NT2/D1 (cell line): ENCODE data around the gene TENM3.

Experiments
- DNase-seq: peaks from one replicate; pipeline ENCODE4 v3.0.0-alpha.2; 2011; ENCODE audit warnings: low read depth, low spot score
- H3K27me3 ChIP-seq: 2 replicates; pipeline ENCODE4 v1.6.0; 2011; ENCODE audit warnings: mild to moderate bottlenecking; ENCODE audit not compliant: insufficient read length, insufficient read depth
- H3K36me3 ChIP-seq: 2 replicates; pipeline ENCODE4 v1.6.1; 2011; ENCODE audit warnings: mild to moderate bottlenecking, low read length, mixed read lengths; ENCODE audit not compliant: insufficient read depth, insufficient read length
- H3K4me1 ChIP-seq: 2 replicates; pipeline ENCODE4 v1.5.1; 2011; ENCODE audit not compliant: insufficient read depth, insufficient read length
- H3K4me3 ChIP-seq: 2 replicates; pipeline ENCODE4 v1.5.1; 2011; ENCODE audit warnings: low read depth; ENCODE audit not compliant: insufficient read length
- H3K9ac ChIP-seq: 2 replicates; pipeline ENCODE4 v1.6.0; 2011; ENCODE audit warnings: low read depth; ENCODE audit not compliant: insufficient read length
- H3K9me3 ChIP-seq: 2 replicates; pipeline ENCODE4 v1.5.1; 2011; ENCODE audit warnings: mild to moderate bottlenecking, low read length; ENCODE audit not compliant: insufficient read depth
- SUZ12 ChIP-seq: IDR thresholded peaks from 2 replicates; pipeline ENCODE4 v1.6.1; 2011; ENCODE audit not compliant: insufficient read length, insufficient read depth; ENCODE audit errors: extremely low read depth
- YY1 ChIP-seq: IDR thresholded peaks from 2 replicates; pipeline ENCODE4 v1.6.1; 2011; ENCODE audit not compliant: insufficient read length, insufficient read depth
- ZNF274 ChIP-seq: IDR thresholded peaks from 2 replicates; pipeline ENCODE4 v1.6.1; 2011; ENCODE audit warnings: mild to moderate bottlenecking, low read depth, low read length

TENM3 gene

DNA sequence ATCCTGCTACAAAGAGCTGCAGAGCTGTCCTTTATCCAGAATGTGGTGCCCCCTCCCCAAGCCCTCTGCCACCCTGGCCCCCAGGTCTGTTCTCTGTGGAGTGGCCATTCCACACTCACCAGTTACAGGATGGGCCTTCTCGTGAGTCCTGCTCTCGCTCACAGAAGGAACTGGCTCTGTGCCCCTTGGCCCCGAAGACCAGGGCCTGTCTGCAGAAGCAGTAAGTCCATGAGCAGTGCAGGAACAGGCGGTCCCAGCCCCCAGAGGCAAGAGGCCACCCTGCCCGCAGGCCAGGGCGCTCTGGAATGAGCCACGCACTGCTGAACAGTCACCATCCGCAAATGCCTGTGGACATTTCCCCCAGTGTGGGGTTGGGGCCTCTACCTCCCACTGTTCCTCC, 581.8 kb downstream of the TENM3 start:
- H3K9me3 ChIP-seq, result no peaks in the 10 kb centered on the region
- H3K27me3 ChIP-seq, result no peaks in the 10 kb centered on the region
- no peak overlapping the region for H3K4me3 ChIP-seq
- peaks cover 15% of the 10 kb centered on the region for H3K4me1 ChIP-seq
- peak overlapping the region; percentile 32 for H3K9ac ChIP-seq
- DNase-seq, result no peak
- TF ChIP-seq ZNF274 (no peak), YY1 (no peak), SUZ12 (no peak)
- no peaks in the 10 kb centered on the region for H3K36me3 ChIP-seq

DNA sequence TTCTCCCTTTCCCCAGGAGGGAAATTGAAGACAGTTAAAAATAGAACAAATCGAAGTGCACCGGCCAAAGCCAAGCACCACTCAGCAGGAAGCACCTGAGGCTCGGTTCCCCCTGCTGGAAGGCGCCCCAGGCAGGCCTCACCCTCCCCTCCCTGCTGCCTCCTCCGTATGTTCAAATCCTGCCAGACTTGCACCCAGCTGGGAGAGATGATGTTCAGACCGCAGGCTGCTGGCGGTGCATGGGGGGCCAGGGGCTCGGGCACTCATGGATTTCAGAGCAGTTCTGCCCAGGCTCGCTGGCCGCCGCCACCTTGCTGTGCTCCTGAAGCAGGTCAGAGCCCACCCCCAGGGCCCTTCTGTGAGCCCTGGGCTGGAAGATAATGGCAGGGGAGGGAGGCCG, 582.6 kb downstream of the TENM3 start:
- Histone ChIP-seq H3K4me3 (no peak overlapping the region), H3K9me3 (no peaks in the 10 kb centered on the region), H3K4me1 (peaks cover 15% of the 10 kb centered on the region), H3K27me3 (no peaks in the 10 kb centered on the region), H3K36me3 (no peaks in the 10 kb centered on the region), H3K9ac (no peak overlapping the region)
- DNase-seq, result no peak
- TF ChIP-seq ZNF274 (no peak), SUZ12 (no peak), YY1 (no peak)

GRCh38 chr4:182826391-182826790, 583.2 kb downstream of the TENM3 start:
- DNase-seq, result no peak
- peaks cover 15% of the 10 kb centered on the region for H3K4me1 ChIP-seq
- no peak overlapping the region for H3K4me3 ChIP-seq
- H3K36me3 ChIP-seq, result no peaks in the 10 kb centered on the region
- H3K9ac ChIP-seq, result no peak overlapping the region
- TF ChIP-seq ZNF274, result no peak
- H3K9me3 ChIP-seq, result no peaks in the 10 kb centered on the region
- no peaks in the 10 kb centered on the region for H3K27me3 ChIP-seq

GRCh38 chr4:182827166-182827565, 584.0 kb downstream of the TENM3 start:
- Histone ChIP-seq H3K9me3 (no peaks in the 10 kb centered on the region), H3K4me3 (no peak overlapping the region), H3K9ac (no peak overlapping the region), H3K27me3 (no peaks in the 10 kb centered on the region), H3K36me3 (no peaks in the 10 kb centered on the region), H3K4me1 (peaks cover 15% of the 10 kb centered on the region)
- DNase-seq, result no peak
- TF ChIP-seq SUZ12, result no peak
- TF ChIP-seq ZNF274, result no peak
- no peak for TF ChIP-seq YY1

DNA sequence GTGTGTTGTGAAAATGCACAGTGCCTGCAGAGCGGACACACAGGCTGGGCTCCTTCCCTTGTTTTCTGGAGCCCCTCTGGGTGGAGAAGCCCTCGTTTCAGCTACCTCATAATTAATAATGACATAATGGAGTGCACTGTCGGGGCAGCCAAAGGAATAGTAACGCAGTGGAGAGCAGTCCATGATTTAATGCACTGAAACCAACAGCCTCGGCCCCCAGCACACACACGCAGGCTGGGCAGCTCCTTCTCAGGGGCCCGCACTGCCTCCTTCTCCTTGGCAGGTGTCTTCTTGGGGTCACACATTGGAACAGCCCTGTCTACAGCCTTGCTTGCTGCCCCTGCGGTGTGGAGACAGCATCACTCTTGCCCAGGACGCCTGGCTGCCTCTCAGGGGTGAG, 584.8 kb downstream of the TENM3 start:
- DNase-seq, result no peak
- Histone ChIP-seq H3K27me3 (no peaks in the 10 kb centered on the region), H3K36me3 (no peaks in the 10 kb centered on the region), H3K9ac (no peak overlapping the region), H3K4me3 (no peak overlapping the region), H3K9me3 (peaks cover 4% of the 10 kb centered on the region; the same call in 1 of the 2 replicates), H3K4me1 (peaks cover 15% of the 10 kb centered on the region)
- TF ChIP-seq ZNF274 (no peak), SUZ12 (no peak), YY1 (no peak)

DNA sequence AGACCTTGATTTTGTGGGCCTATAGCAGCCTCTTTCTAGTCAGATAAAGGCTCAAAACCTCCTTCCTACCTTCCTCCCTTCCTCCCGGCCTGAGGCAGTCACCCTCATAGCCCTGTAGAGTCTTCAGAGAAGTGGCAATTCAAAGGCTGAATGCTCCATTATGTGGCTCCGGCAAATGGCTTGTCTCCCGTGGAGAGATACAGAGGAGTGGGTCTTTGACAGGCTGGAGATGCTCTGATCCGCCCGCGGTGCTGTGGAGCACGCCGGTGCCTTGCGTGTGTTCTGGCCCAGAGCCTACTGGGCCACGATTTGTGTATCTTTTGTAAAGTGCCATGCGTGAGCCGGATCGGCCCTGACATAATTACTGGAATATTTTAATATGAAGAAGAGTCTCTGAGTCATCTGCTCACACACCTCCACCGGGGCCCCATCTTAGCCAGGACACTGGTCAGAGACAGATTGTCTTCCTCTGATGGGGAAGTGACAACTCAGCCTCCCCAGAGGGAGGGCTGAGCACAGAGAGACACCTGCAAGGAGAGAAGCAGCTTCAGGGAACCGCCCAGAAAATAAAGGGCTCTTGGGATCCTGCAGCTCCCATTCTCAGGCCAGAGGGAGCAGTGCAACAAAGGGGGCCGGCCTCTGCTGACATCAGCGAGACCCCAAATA, 585.3 kb downstream of the TENM3 start:
- H3K4me3 ChIP-seq, result no peak overlapping the region
- peaks cover 15% of the 10 kb centered on the region for H3K4me1 ChIP-seq
- H3K9me3 ChIP-seq, result peaks cover 4% of the 10 kb centered on the region; the same call in 1 of the 2 replicates
- H3K36me3 ChIP-seq, result no peaks in the 10 kb centered on the region
- no peak for TF ChIP-seq YY1
- TF ChIP-seq SUZ12, result no peak
- no peak overlapping the region for H3K9ac ChIP-seq
- DNase-seq, result no peak
- no peaks in the 10 kb centered on the region for H3K27me3 ChIP-seq

DNA sequence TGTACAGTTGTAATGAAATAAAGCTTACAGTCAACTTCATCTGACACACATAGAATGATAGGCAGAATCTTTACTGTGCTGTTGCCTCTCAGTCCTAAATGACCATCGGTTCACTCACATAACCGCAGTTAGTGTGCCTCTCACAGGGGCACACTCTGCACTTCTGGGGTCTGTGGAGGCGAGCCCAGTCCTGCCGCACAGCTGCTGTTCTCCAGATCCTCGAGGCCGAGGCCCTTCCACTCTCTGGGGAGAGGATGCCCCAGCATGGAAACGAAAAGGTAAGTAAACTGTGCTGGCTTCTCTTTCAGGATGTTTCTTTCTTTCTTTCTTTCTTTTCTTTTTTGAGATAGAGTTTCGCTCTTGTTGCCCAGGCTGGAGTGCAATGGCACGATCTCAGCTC, 586.0 kb downstream of the TENM3 start:
- no peak overlapping the region for H3K9ac ChIP-seq
- H3K9me3 ChIP-seq, result peaks cover 4% of the 10 kb centered on the region; the same call in 1 of the 2 replicates
- no peak for DNase-seq
- TF ChIP-seq YY1, result no peak
- TF ChIP-seq SUZ12, result no peak
- no peak for TF ChIP-seq ZNF274
- no peak overlapping the region for H3K4me3 ChIP-seq
- H3K27me3 ChIP-seq, result no peaks in the 10 kb centered on the region
- peaks cover 15% of the 10 kb centered on the region for H3K4me1 ChIP-seq
- no peaks in the 10 kb centered on the region for H3K36me3 ChIP-seq

- DNase-seq, result no peak
- no peak for TF ChIP-seq YY1
- TF ChIP-seq SUZ12, result no peak
- TF ChIP-seq ZNF274, result no peak
- no peak overlapping the region for H3K4me3 ChIP-seq
Measured at GRCh38 chr4:182831376-182831775, 588.2 kb downstream of the TENM3 start.

More at GRCh38 chr4:182831376-182831775, 588.2 kb downstream of the TENM3 start:
- Histone ChIP-seq H3K27me3 (no peaks in the 10 kb centered on the region), H3K36me3 (no peaks in the 10 kb centered on the region), H3K9me3 (peaks cover 4% of the 10 kb centered on the region; the same call in 1 of the 2 replicates), H3K4me1 (peaks cover 8% of the 10 kb centered on the region), H3K9ac (no peak overlapping the region)
